Activated CD8-positive, alpha-beta memory T cell treated with anti-CD3 and anti-CD28 coated beads for 1 hour (primary cell): ENCODE results near the gene CREB5.

Source experiments
- DNase-seq, 2 donors: peaks; one replicate each; pipeline ENCODE4 v3.0.0-alpha.2; 2020; ENCODE audit warnings: low read depth in 1 of 2; ENCODE audit errors: extremely low read depth in 1 of 2

CREB5 gene

GRCh38 chr7:28406192-28406591 lies 6.1 kb upstream of the CREB5 start:
- no peak for DNase-seq

GRCh38 chr7:28407651-28408050 lies 4.7 kb upstream of the CREB5 start:
- no peak for DNase-seq

GRCh38 chr7:28408105-28408959 lies 4.0 kb upstream of the CREB5 start:
- no peak for DNase-seq

DNA sequence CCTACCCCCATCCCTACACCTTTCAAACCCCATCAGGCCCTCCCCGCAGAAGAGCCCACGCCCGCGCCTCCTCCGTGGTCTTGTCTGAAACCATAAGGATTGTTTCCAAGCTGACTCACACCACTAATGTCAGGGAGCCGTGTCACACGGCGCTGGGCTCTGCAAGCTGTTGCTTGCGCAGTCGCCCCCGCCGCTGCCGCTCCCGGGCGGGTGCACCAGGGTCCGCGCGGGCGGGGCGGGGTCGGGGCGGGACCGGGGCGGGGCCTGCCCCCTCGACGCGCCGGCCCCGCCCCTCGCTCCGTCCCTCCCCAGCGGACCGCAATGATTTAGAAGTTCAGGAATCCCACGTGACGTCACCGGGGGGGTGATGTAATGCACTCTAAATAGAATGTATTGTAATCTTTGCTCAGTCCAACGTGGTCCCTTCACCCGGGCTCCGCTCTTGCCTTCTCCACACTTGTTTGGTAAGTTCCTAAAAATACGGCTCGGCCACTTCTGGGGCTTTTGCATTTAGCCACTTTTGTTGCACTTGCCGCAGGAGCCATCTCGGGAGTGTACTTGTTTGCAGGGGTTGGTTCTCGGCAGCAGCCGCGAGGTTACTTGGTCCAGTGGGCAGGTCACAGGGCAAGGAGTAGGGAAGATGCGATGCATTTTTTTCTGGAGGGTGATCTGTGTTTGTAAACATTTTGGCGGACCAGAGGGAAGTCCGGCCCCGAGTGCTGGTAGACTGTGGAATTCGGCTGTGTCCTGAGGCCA lies 3.2 kb upstream of the CREB5 start:
- DNase-seq = peak; percentile 22 to 34

- DNase-seq = no peak
Observed at GRCh38 chr7:28409716-28410627, 2.3 kb upstream of the CREB5 start.

- DNase-seq = no peak
Observed at GRCh38 chr7:28410628-28411531, 1.4 kb upstream of the CREB5 start.

DNA sequence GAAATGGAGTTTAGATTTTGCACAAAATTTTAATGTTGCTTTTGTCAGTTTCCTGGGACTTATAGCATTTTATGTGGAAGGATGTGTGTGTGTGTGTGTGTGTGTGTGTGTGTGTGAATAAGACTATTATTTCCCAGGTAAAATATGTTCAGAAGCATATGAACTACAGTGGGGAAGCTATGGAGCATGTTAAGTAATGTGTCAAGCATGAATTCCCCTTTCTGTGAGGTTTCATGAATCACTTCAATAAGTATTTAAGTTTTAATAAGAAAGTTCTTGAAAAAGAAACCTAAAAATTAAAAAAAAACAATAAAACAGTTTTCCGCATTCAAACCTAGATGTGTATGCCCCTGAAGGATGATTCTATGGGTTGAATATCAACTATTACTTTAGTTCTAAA lies 693 bp downstream of the CREB5 start:
- DNase-seq = no peak

GRCh38 chr7:28414453-28414852 lies 2.1 kb downstream of the CREB5 start:
- DNase-seq = no peak

GRCh38 chr7:28417321-28417940 lies 5.1 kb downstream of the CREB5 start:
- DNase-seq = no peak

GRCh38 chr7:28418311-28418710 lies 6.0 kb downstream of the CREB5 start:
- DNase-seq = no peak

- no peak for DNase-seq
Observed at GRCh38 chr7:28418966-28419365, 6.6 kb downstream of the CREB5 start.

- DNase-seq = no peak
Observed at GRCh38 chr7:28419716-28420115, 7.4 kb downstream of the CREB5 start.

DNA sequence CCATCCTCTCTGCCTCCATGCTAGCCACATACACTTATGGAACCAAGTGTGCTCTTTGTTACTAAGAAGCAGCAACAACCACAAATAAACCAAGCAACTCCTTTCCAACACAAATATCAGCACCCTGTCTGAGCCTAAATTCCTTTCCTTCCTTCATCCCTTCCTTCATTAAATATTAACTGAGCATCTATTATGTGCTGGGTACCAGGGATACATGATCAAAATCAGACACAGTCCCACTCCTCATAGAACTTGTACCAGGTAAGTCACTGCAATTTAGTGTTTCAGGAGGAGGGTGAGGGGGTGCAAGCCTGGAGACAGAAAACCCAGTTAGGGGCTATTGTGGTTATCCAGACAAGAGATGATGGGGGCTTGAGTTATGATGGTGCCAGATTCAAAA lies 10.8 kb downstream of the CREB5 start:
- DNase-seq = no peak

DNA sequence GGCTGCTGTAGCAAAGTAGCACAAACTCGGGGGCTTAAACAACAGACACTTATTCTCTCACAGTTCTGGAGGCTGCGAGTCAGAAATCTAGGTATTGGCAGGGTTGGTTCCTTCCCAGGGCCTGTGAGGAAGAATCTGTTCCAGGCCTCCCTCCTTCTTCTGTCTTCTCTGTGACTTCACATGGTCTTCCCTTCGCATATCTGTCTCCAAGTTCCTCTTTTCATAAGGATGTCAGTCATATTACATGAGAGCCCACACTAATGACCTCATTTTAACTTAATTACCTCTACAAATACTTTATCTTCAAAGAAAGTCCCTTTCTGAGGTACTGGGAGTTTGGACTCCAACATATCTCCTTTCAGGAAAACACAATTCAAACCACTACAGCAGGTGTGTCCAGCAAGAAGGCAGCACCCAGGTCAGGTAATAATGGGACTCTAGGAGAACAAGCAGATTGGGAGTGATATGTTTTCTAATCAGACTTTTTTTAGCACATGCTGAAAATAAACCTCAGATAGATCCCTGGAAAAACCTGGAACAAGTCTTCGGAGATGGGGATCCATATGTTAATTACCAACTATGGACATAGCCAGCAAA lies 11.7 kb downstream of the CREB5 start:
- DNase-seq = no peak

- no peak for DNase-seq
Observed at GRCh38 chr7:28425496-28425895, 13.2 kb downstream of the CREB5 start.

DNA sequence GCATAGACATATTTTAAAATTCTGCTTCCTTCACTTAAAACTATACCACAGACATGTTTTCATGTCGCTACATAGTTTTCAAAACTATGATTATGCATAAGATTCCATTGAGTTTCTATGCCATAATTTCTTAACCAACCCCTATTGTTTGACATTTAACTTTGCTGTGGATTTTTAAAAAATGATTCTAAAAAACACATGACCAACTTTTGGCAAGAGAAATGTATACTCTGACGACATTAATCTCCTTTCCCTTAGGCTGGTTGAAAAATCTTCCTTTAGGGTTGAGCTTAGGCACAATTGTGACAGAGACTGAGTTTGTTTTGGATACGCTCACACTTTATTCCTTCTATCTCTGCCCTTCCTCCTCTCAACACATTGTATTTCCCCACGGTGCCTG lies 14.9 kb downstream of the CREB5 start:
- DNase-seq = no peak

DNA sequence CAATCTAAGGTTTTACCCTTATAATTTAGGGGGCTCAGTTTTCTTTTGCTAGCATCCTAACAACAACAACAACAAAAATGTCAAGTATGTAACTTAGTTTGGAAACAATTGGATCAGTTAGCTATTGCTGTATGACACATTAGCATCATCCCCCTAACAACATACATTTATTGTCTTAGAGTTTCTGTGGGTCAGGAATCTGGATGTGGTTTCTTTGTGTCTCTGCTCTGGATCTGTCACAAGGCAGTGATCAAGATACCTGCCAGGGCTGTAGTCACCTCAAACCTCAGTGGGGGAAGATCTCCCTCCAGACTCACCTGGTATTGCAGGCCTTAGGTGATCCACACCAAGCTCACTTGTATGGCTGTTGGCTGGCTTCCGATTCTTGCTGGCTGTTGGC lies 18.3 kb downstream of the CREB5 start:
- no peak for DNase-seq

DNA sequence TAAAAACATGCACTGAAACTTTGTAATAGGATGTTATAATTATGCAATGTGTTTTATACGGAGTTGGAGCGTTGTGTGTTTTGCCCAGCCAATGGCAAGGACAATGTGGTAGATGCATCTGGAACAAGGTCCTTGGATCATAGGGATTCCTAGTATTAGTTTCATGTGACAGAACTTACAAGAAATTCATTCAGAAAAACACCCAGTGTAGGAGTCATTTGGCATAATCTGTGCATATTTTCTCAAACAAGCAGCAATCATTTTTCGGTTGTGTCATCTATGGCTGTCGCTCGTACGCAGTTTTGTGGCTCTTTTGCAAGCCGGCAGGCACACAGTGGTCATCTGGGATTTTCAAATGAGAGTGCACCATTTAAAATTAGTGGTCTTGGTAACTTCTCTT lies 19.8 kb downstream of the CREB5 start:
- no peak for DNase-seq

- no peak for DNase-seq
Observed at GRCh38 chr7:28433039-28433438, 20.7 kb downstream of the CREB5 start.
